Neural cell (in vitro differentiated cells): ENCODE data around the gene PDLIM5. TPM values are rescaled to one million over a fixed set of nuclear protein-coding genes. Genes with fewer than 3 reads are reported as not detected.

Source experiments
- H2AFZ ChIP-seq: fragments of 200-600, 300-800 bp; sonication (generic), shearing (Covaris generic); 2 replicates; pipeline ENCODE4 v1.6.0; 2014; ENCODE audit warnings: low read depth, mild to moderate bottlenecking, antibody characterized with exemption, low read length, moderate library complexity
- H3F3A ChIP-seq: fragments of 200-600 bp; shearing (Covaris generic); 2 replicates; pipeline ENCODE4 v1.6.1; 2016; ENCODE audit warnings: mild to moderate bottlenecking, moderate library complexity, mixed read lengths, antibody characterized with exemption, low read length; ENCODE audit not compliant: insufficient read depth, poor library complexity, severe bottlenecking
- H3K27ac ChIP-seq: fragments of 200-600, 300-800 bp; sonication (generic), shearing (Covaris generic); 2 replicates; pipeline ENCODE4 v1.5.1; 2014; ENCODE audit warnings: mild to moderate bottlenecking, low read length, moderate library complexity
- H3K27me3 ChIP-seq: fragments of 300-800, 200-600 bp; sonication (generic), shearing (Covaris generic); 2 replicates; pipeline ENCODE4 v1.6.0; 2014; ENCODE audit warnings: mild to moderate bottlenecking, low read depth, low read length, moderate library complexity; ENCODE audit not compliant: insufficient read depth
- H3K36me3 ChIP-seq: fragments of 300-800, 200-600 bp; sonication (generic), shearing (Covaris generic); 2 replicates; pipeline ENCODE4 v1.5.1; 2014; ENCODE audit warnings: mild to moderate bottlenecking, antibody characterized with exemption, low read length, moderate library complexity; ENCODE audit not compliant: insufficient read depth
- H3K4me2 ChIP-seq: fragments of 300-800, 200-600 bp; sonication (generic), shearing (Covaris generic); 2 replicates; pipeline ENCODE4 v1.6.0; 2014; ENCODE audit warnings: mild to moderate bottlenecking, low read length
- H3K4me3 ChIP-seq: fragments of 300-800, 200-600 bp; sonication (generic), shearing (Covaris generic); 2 replicates; pipeline ENCODE4 v1.5.1; 2014; ENCODE audit warnings: mild to moderate bottlenecking, low read length, moderate library complexity
- H3K79me2 ChIP-seq: fragments of 200-600 bp; shearing (Covaris generic); replicated peaks from 2 replicates; pipeline ENCODE4 v1.6.0; 2014; ENCODE audit warnings: mild to moderate bottlenecking, low read length, moderate library complexity; ENCODE audit not compliant: insufficient read depth
- H3K9ac ChIP-seq: fragments of 300-800, 200-600 bp; sonication (generic), shearing (Covaris generic); 2 replicates; pipeline ENCODE4 v1.6.1; 2016; ENCODE audit warnings: mild to moderate bottlenecking, low read length, mixed read lengths
- H3K9me2 ChIP-seq: fragments of 200-600 bp; shearing (Covaris generic); 2 replicates; pipeline ENCODE4 v1.6.1; 2016; ENCODE audit warnings: mild to moderate bottlenecking, low read length, mixed read lengths; ENCODE audit not compliant: insufficient read depth
- H3K9me3 ChIP-seq: fragments of 200-600, 300-800 bp; sonication (generic), shearing (Covaris generic); 2 replicates; pipeline ENCODE4 v1.6.1; 2016; ENCODE audit warnings: mild to moderate bottlenecking, mixed run types, low read length, moderate library complexity, mixed read lengths
- H4K20me1 ChIP-seq: fragments of 200-600 bp; shearing (Covaris generic); 2 replicates; pipeline ENCODE4 v1.6.1; 2016; ENCODE audit warnings: mild to moderate bottlenecking, mixed run types; ENCODE audit not compliant: insufficient read depth
- EP300 ChIP-seq: fragments of 450-650 bp; conservative IDR thresholded peaks from 2 replicates; pipeline ENCODE4 v1.6.1; 2014; ENCODE audit warnings: antibody characterized with exemption, mild to moderate bottlenecking, moderate library complexity; ENCODE audit not compliant: poor library complexity, severe bottlenecking
- EZH2 ChIP-seq: fragments of 200-600, 300-800 bp; shearing (Covaris generic), sonication (generic); IDR thresholded peaks from 2 replicates; pipeline ENCODE4 v1.6.1; 2014; ENCODE audit warnings: antibody characterized with exemption, low read length, borderline replicate concordance, mild to moderate bottlenecking; ENCODE audit not compliant: insufficient read depth, poor library complexity, severe bottlenecking
- MXI1 ChIP-seq: fragments of 450-650 bp; conservative IDR thresholded peaks from 2 replicates; pipeline ENCODE4 v1.6.1; 2014; ENCODE audit warnings: antibody characterized with exemption, mild to moderate bottlenecking; ENCODE audit not compliant: poor library complexity, severe bottlenecking
- POLR2AphosphoS5 ChIP-seq: IDR thresholded peaks from 2 replicates; pipeline ENCODE4 v1.6.1; 2012
- RAD21 ChIP-seq: fragments of 450-650 bp; conservative IDR thresholded peaks from 2 replicates; pipeline ENCODE4 v1.6.1; 2014; ENCODE audit warnings: antibody characterized with exemption, mild to moderate bottlenecking, moderate library complexity
- SMC3 ChIP-seq: fragments of 450-650 bp; conservative IDR thresholded peaks from 2 replicates; pipeline ENCODE4 v1.6.1; 2014; ENCODE audit warnings: antibody characterized with exemption, mild to moderate bottlenecking, moderate library complexity; ENCODE audit not compliant: poor library complexity
- TAF1 ChIP-seq: IDR thresholded peaks from 2 replicates; pipeline ENCODE4 v1.6.1; 2012; ENCODE audit warnings: low read depth
- polyA plus RNA-seq: library from polyadenylated mRNA; depleted of rRNA; stranded (reverse); fragments of >200 nt; gene quantifications from 2 replicates; pipeline ENCODE4 v1.2.3, GENCODE V29; 2014
- TF ChIP-seq, protein P1 (sequence below): fragments of 450-650 bp; IDR thresholded peaks from 2 replicates; pipeline ENCODE4 v1.5.1; 2014; ENCODE audit warnings: antibody characterized with exemption, mild to moderate bottlenecking, moderate library complexity; ENCODE audit not compliant: poor library complexity, severe bottlenecking
- TF ChIP-seq, protein P2 (sequence below): IDR thresholded peaks from 2 replicates; pipeline ENCODE4 v1.6.1; 2012; ENCODE audit warnings: borderline replicate concordance

The PDLIM5 gene
- polyA plus RNA-seq, 1 donor from 2014 or later, result 1.6 TPM

DNA sequence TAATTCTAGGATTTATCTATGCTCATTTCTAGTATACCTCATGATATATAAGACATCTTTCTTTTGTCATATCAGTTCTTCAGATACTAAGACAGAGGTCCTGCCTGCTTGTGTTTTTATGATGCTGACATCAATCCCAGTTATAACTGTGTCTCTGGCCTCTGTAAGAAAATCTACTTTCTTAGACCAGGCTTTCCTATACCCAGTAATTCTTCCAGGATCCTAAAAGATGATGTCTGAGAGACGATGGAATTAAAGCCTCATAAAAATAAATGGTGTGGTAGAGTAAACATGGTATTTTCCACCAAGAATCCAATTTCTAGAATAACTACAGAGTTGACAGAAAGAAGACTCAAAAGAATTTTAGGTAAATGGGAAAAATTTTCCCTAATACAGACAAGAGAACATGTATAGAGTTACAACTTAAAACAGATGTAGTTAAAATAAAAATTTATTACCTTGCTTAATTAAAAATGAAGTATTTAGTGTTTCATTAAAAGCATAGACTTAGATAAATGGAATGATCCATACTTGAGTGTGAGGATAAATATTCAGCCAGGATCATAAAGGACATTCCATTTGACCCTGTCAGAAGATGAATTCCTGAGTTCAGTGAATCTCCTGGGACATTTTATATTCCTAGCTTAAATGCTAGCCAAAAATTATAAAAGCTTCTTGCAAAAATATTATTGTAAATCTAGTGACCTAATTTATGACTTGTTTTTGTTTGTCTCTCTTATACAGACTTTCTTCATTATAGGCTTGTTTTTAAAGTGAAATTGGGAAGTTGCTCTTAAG is 137.4 kb downstream of the PDLIM5 start:
- Histone ChIP-seq H3K4me2 (no peak overlapping the region), H3K4me3 (no peak overlapping the region), H3F3A (no peaks in the 10 kb centered on the region), H3K9me3 (no peaks in the 10 kb centered on the region), H3K27me3 (no peaks in the 10 kb centered on the region), H3K79me2 (no peaks in the 10 kb centered on the region), H3K9me2 (no peaks in the 10 kb centered on the region), H3K36me3 (no peaks in the 10 kb centered on the region), H3K9ac (no peak overlapping the region), H3K27ac (no peak overlapping the region), H4K20me1 (no peaks in the 10 kb centered on the region), H2AFZ (no peak overlapping the region)
- TF ChIP-seq EZH2, result no peak
- no peak for TF ChIP-seq EP300
- TF ChIP-seq, protein P1, sequence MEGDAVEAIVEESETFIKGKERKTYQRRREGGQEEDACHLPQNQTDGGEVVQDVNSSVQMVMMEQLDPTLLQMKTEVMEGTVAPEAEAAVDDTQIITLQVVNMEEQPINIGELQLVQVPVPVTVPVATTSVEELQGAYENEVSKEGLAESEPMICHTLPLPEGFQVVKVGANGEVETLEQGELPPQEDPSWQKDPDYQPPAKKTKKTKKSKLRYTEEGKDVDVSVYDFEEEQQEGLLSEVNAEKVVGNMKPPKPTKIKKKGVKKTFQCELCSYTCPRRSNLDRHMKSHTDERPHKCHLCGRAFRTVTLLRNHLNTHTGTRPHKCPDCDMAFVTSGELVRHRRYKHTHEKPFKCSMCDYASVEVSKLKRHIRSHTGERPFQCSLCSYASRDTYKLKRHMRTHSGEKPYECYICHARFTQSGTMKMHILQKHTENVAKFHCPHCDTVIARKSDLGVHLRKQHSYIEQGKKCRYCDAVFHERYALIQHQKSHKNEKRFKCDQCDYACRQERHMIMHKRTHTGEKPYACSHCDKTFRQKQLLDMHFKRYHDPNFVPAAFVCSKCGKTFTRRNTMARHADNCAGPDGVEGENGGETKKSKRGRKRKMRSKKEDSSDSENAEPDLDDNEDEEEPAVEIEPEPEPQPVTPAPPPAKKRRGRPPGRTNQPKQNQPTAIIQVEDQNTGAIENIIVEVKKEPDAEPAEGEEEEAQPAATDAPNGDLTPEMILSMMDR, result no peak
- no peak for TF ChIP-seq MXI1
- no peak for TF ChIP-seq RAD21
- no peak for TF ChIP-seq TAF1
- no peak for TF ChIP-seq POLR2AphosphoS5
- TF ChIP-seq, protein P2, sequence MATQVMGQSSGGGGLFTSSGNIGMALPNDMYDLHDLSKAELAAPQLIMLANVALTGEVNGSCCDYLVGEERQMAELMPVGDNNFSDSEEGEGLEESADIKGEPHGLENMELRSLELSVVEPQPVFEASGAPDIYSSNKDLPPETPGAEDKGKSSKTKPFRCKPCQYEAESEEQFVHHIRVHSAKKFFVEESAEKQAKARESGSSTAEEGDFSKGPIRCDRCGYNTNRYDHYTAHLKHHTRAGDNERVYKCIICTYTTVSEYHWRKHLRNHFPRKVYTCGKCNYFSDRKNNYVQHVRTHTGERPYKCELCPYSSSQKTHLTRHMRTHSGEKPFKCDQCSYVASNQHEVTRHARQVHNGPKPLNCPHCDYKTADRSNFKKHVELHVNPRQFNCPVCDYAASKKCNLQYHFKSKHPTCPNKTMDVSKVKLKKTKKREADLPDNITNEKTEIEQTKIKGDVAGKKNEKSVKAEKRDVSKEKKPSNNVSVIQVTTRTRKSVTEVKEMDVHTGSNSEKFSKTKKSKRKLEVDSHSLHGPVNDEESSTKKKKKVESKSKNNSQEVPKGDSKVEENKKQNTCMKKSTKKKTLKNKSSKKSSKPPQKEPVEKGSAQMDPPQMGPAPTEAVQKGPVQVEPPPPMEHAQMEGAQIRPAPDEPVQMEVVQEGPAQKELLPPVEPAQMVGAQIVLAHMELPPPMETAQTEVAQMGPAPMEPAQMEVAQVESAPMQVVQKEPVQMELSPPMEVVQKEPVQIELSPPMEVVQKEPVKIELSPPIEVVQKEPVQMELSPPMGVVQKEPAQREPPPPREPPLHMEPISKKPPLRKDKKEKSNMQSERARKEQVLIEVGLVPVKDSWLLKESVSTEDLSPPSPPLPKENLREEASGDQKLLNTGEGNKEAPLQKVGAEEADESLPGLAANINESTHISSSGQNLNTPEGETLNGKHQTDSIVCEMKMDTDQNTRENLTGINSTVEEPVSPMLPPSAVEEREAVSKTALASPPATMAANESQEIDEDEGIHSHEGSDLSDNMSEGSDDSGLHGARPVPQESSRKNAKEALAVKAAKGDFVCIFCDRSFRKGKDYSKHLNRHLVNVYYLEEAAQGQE, result no peak
- TF ChIP-seq SMC3, result no peak

DNA sequence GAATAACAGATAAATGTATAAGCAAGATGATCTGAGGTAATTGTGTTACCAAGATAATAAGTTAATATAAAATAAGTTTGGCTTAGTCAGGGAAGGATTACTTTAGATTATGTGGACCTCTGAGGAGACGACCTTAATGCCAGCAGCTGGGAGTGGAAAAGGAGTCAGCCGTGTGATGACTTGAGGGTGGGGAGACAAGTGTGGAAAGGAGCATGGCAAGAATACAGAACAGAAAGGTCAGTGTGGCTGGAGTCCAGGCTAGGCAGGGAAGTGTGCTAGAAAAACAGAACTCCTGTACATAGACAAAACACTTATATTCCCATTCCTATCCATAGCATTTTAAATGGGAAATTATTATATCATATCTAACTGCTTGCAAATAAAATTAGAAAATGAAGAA is 138.8 kb downstream of the PDLIM5 start:
- TF ChIP-seq SMC3 (no peak), TAF1 (no peak), EP300 (no peak), MXI1 (no peak), RAD21 (no peak), EZH2 (no peak), POLR2AphosphoS5 (no peak)
- TF ChIP-seq, protein P2, result no peak
- TF ChIP-seq, protein P1, result no peak
- Histone ChIP-seq H3K79me2 (no peaks in the 10 kb centered on the region), H3K36me3 (no peaks in the 10 kb centered on the region), H3K9me3 (no peaks in the 10 kb centered on the region), H3K4me3 (no peak overlapping the region), H3K27ac (no peak overlapping the region), H3K27me3 (no peaks in the 10 kb centered on the region), H4K20me1 (no peaks in the 10 kb centered on the region), H3F3A (no peaks in the 10 kb centered on the region), H3K4me2 (no peak overlapping the region), H3K9me2 (no peaks in the 10 kb centered on the region), H2AFZ (no peak overlapping the region), H3K9ac (no peak overlapping the region)
